MM.1S (cell line): ENCODE results near the gene NMNAT1.

Experiments
- EZH2 ChIP-seq: fragments of 300-600 bp; sonication (generic); optimal IDR thresholded peaks from 2 replicates; pipeline ENCODE3; 2017; ENCODE audit warnings: low read depth, mild to moderate bottlenecking, antibody characterized with exemption, low read length, mixed read lengths
- EZH2phosphoT487 ChIP-seq: fragments of 300-600 bp; sonication (generic); IDR thresholded peaks from 2 replicates; pipeline ENCODE4 v1.6.1; 2018; ENCODE audit warnings: antibody characterized with exemption, low read length
- TF ChIP-seq, protein P1 (sequence below): fragments of 300-600 bp; sonication (generic); IDR thresholded peaks from 2 replicates; pipeline ENCODE4 v1.5.1; 2016; ENCODE audit warnings: antibody characterized with exemption, low read length, mixed read lengths

DNA sequence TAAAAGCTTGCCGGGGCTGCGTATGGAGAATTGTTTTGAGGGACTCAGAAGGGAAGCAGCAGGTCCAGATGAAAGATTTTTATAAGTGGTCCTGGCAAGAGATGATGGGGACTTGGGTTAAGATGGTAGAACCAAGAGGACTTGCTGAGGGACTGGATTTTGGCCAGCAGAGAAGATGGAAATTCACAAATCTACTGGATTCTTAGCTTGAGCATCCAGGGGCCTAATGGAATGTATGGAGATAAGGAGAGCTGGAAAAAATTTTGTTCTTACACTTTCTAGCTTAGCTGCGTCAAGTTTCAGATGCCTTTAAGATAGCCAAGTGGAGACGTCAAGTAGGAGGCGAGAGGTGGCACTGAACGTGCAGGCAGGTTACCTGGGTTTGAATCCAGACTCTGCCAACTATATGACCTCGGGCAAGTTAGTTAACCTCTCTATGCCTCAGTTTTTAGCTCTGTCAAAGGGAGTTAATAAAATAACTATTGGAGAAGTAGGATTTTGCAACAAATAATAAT lies 50.3 kb downstream of the NMNAT1 start:
- TF ChIP-seq, protein P1, sequence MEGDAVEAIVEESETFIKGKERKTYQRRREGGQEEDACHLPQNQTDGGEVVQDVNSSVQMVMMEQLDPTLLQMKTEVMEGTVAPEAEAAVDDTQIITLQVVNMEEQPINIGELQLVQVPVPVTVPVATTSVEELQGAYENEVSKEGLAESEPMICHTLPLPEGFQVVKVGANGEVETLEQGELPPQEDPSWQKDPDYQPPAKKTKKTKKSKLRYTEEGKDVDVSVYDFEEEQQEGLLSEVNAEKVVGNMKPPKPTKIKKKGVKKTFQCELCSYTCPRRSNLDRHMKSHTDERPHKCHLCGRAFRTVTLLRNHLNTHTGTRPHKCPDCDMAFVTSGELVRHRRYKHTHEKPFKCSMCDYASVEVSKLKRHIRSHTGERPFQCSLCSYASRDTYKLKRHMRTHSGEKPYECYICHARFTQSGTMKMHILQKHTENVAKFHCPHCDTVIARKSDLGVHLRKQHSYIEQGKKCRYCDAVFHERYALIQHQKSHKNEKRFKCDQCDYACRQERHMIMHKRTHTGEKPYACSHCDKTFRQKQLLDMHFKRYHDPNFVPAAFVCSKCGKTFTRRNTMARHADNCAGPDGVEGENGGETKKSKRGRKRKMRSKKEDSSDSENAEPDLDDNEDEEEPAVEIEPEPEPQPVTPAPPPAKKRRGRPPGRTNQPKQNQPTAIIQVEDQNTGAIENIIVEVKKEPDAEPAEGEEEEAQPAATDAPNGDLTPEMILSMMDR, result no peak
- no peak for TF ChIP-seq EZH2phosphoT487
- no peak for TF ChIP-seq EZH2
